DMS114 treated with DMSO at 0.1 percent for 48 hours (cell line): Measurements from ENCODE around the gene DNAH14.
"Not testable (repeated sequence)": the region's sequence is repeated elsewhere in the genome, so short reads cannot be mapped to it uniquely, and the experiment has no call there.

Experiments used
- DNase-seq: peaks from one replicate; lab custom pipeline; 2025; ENCODE audit not compliant: unreplicated experiment; lab: John Stamatoyannopoulos, UW

DNAH14 gene

DNA sequence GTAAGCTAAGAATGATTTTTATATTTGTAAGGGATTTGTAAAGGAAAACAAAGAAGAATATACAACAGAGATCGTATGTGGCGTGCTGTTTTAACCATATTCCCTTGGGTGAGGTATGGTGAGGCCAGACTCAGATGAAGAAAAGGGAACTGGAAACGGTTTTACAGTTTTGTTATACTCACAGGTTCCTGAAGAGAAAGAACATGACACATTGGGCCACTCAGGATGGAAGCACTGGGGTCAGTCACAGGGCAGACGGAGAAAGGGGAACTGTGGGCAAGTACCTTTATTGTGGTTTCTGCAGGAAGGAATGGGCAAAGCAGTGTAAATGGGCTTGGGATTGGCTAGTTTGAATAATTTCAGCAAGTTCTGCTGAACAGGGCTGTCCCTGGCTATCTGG, 321.0 kb downstream of the DNAH14 start:
- DNase-seq, result no peak

- DNase-seq, result no peak
Observed at GRCh38 chr1:225253173-225253572, 323.7 kb downstream of the DNAH14 start.

- DNase-seq, result no peak
Observed at GRCh38 chr1:225253784-225254183, 324.3 kb downstream of the DNAH14 start.

GRCh38 chr1:225254676-225255075, 325.2 kb downstream of the DNAH14 start:
- DNase-seq, result no peak

- DNase-seq, result no peak
Observed at GRCh38 chr1:225257081-225257480, 327.6 kb downstream of the DNAH14 start.

DNA sequence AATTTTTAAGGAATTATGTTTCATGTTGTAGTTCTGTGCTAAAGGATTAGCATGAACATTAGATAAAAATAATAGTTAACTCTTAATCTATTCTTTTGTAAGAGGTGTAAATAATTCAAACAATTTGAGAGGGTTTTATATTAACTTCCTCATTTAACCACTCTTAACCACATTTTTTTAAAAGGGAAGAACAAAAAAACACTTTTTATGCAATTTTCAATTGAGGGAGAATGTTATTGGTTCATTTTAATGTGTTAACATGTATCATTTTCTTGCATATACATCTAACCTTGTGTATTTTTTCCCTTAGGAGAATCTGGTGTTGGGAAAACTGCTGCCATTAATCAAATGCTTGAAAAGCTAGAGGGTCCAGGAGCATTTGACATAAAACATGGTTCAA, 329.3 kb downstream of the DNAH14 start:
- no peak for DNase-seq

- DNase-seq, result no peak
Observed at GRCh38 chr1:225259542-225259941, 330.1 kb downstream of the DNAH14 start.

DNA sequence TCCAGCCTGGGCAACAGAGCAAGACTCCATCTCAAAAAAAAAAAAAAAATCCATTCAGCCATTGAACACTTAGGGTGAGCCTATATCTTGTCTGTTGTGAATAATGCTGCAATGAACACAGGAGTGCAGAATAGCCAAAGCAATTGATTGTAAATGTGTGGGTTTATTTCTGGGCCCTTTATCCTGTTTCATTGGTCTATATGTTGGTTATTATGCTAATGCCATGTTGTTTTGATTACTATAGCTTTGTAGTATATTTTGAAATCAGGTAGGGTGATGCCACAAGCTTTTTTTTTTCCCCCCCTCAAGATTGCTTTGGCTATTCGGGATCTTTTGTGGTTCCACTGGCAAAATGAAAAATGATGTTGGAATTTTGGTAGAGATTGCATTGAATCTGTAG, 330.8 kb downstream of the DNAH14 start:
- no peak for DNase-seq

DNA sequence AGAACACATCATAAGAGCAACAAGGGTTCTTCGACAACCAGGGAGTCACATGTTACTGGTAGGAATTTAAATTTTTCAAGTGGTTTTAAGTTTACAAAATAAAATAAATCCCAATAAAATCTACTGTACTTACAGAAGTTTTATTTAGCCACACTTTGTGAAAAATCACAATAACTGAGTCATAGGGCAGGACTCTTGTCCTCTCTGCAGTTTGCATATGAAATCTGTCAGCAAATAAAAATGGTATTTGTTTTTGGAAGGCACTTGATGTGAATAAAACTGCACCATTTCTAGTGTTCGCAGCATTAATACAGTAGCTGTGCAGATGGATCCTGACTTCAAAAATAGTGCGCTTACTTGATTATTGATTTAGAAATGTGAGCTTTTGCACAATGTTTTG, 348.0 kb downstream of the DNAH14 start:
- no peak for DNase-seq

DNA sequence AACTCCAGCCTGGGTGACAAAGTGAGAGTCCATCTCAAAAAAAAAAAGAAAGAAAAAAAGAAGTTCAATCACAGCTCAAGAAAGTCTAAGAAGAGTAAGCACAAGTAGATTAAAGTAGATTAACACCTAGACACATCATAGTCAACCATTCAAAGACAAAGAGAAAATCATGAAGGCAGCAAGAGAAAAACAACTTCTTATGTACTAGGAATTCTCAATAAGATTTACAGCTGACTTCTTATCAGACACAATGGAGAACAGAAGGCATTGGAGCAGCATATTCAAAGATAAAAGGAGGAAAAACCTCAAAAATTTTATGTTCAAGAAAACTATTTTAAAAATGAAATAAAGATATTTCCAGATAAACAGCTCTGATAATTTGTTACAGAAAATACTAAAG, 351.1 kb downstream of the DNAH14 start:
- no peak for DNase-seq

- no peak for DNase-seq
Observed at GRCh38 chr1:225290244-225290643, 360.8 kb downstream of the DNAH14 start.

GRCh38 chr1:225299624-225300023, 370.1 kb downstream of the DNAH14 start:
- DNase-seq, result no peak

- DNase-seq, result no peak
Observed at GRCh38 chr1:225300381-225300780, 370.9 kb downstream of the DNAH14 start.

DNA sequence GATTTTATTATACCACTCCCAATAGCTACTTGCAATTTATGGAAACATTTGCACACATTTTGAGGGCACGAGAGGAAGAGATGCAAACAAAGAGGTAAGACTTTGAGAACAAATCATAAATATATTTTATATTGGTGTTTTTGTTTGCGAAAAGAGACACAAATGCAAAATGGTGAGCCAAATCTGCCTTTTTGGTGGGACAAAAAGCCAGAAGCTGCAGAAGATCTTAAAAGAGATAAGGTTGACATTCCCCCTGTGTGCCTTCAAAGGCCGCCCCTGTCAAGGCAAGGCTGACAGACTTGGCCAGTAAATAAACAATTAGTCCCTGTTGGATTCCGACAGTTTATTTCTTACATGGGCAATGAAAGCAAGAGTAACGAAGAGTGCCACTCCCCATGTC, 375.5 kb downstream of the DNAH14 start:
- no peak for DNase-seq

DNA sequence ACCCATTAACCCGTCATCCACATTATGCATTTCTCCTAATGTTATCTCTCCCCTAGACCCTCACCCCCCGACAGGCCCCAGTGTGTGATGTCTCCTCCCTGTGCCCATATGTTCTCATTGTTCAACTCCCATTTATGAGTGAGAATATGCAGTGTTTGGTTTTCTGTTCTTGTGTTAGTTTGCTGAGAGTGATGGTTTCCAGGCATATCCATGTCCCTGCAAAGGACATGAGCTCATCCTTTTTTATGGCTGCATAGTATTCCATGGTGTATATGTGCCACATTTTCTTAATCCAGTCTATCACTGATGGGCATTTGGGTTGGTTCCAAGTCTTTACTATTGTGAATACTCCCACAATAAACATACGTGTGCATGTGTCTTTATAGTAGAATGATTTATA, 381.1 kb downstream of the DNAH14 start:
- DNase-seq, result not testable (repeated sequence)

DNA sequence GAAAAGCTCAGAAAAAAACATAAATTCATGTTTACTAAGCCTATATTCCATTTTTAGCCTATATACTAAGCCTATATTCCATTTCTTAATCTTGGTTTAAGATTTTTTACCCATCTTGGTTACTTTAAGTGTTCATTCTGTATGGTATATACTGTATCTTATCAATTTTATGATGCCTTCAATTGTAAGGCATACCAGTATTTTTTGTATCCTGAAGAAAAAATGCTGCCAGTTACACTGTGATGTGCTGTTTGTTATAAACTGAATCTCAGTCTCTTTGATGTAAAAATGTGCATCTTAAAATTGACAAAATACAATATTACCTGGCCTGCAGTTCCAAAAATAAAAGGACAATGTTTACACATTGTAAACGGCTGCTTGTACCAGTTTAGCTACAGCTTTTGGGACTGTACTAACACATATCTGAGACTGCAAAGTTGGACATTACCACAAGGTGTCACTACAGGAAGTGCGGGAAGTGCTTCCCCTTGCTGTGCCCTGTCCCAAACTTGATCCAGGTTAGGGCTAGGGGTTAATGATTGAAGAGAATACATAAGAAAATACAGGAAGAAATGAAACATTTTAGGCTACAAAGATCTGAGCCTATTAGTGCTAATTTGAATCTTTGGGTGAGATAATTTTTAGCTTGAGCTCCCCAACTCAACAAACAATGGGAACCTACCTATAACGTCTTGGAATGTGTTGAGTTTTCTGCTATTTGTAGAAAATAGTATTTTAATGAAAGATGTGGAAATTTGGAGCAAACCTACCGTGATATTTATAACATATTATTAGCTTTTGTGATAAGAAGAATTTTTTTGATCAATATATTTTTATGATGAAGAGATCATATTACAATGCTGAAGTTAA, 389.5 kb downstream of the DNAH14 start:
- peak; percentile 29 for DNase-seq

- DNase-seq, result no peak
Observed at GRCh38 chr1:225319871-225320270, 390.4 kb downstream of the DNAH14 start.

GRCh38 chr1:225321784-225322183, 392.3 kb downstream of the DNAH14 start:
- no peak for DNase-seq

DNA sequence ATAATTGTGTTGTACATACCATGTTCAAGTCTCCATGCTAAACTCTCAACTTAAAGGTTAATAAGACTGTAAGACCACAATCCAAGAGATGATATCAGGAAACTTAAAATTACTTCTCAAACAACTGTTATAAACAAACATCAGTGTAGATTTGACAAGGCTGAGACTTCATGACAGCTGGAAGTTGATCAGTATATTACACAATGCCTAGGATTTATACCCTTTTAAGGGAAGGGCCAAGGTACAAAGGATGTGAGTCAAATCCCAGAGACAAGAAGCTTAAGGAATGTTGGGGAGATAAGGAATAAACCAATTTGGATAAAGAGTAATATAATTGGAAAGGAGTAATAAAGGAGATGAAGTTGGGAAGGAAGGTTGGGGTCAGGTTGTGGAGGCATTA, 399.6 kb downstream of the DNAH14 start:
- no peak for DNase-seq

DNA sequence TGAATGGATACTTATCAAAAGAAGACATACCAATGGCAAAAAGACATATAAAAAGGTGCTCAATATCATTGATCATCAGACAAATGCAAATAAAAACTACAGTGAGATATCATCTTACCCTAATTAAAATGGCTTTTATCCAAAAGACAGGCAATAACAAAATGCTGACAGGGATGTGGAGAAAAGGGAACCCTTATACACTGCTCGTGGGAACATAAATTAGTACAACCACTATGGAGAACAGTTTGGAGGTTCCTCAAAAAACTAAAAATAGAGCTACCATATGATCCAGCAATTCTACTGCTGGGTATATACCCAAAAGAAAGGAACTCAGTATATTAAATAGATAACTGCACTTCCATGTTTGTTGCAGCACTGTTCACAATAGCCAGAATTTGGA, 400.5 kb downstream of the DNAH14 start:
- not testable (repeated sequence) for DNase-seq

GRCh38 chr1:225332686-225333085, 403.2 kb downstream of the DNAH14 start:
- DNase-seq, result no peak

- DNase-seq, result not testable (repeated sequence)
Observed at GRCh38 chr1:225335098-225335778, 405.8 kb downstream of the DNAH14 start.
